Activated CD8-positive, alpha-beta memory T cell treated with anti-CD3 and anti-CD28 coated beads, Interleukin-2, amount 10 ng/mL, durations not matched to agents 7 days and 5 days (primary cell): Measurements from ENCODE around the gene UPK3B. TPM values are rescaled to one million over a fixed set of nuclear protein-coding genes. Genes with fewer than 3 reads are reported as not detected.
"Not testable (repeated sequence)": the region's sequence is repeated elsewhere in the genome, so short reads cannot be mapped to it uniquely, and the experiment has no call there.

ENCODE experiments used
- ATAC-seq: fragments of 150-1000 bp; cut with Tn5 transposase; one replicate; pipeline ENCODE4 v1.10.0; 2021; ENCODE audit warnings: moderate library complexity
- CTCF ChIA-PET: fragments of 350-600 bp; sonication (Branson Sonifier 250); formaldehyde crosslinking; loops from one replicate; lab custom pipeline; 2021; ENCODE audit warnings: antibody characterized with exemption; lab: Charles Lee
- DNase-seq: peaks from one replicate; pipeline ENCODE4 v3.0.0-alpha.2; 2020
- H3K27ac Mint-ChIP-seq: one replicate; pipeline ENCODE4 v1.8.0; 2021; ENCODE audit warnings: mild to moderate bottlenecking, mixed read lengths
- H3K27me3 Mint-ChIP-seq: one replicate; pipeline ENCODE4 v1.8.0; 2021; ENCODE audit warnings: mixed read lengths
- H3K36me3 Mint-ChIP-seq: one replicate; pipeline ENCODE4 v1.8.0; 2021; ENCODE audit warnings: mild to moderate bottlenecking, mixed read lengths
- H3K4me1 Mint-ChIP-seq: one replicate; pipeline ENCODE4 v1.8.0; 2021; ENCODE audit warnings: mixed read lengths
- H3K4me3 Mint-ChIP-seq: one replicate; pipeline ENCODE4 v1.8.0; 2021; ENCODE audit warnings: mild to moderate bottlenecking, moderate library complexity, mixed read lengths
- H3K9me3 Mint-ChIP-seq: one replicate; pipeline ENCODE4 v1.8.0; 2022; ENCODE audit warnings: low read depth, mixed read lengths
- total RNA-seq, 2 experiments: library from RNA; stranded (reverse); gene quantifications; one replicate each; pipeline ENCODE4 v1.2.3, GENCODE V29; 2021

The UPK3B gene
- 1 to 10 TPM in 1 of 2 experiments, not detected in 1; 1.1 TPM for total RNA-seq

DNA sequence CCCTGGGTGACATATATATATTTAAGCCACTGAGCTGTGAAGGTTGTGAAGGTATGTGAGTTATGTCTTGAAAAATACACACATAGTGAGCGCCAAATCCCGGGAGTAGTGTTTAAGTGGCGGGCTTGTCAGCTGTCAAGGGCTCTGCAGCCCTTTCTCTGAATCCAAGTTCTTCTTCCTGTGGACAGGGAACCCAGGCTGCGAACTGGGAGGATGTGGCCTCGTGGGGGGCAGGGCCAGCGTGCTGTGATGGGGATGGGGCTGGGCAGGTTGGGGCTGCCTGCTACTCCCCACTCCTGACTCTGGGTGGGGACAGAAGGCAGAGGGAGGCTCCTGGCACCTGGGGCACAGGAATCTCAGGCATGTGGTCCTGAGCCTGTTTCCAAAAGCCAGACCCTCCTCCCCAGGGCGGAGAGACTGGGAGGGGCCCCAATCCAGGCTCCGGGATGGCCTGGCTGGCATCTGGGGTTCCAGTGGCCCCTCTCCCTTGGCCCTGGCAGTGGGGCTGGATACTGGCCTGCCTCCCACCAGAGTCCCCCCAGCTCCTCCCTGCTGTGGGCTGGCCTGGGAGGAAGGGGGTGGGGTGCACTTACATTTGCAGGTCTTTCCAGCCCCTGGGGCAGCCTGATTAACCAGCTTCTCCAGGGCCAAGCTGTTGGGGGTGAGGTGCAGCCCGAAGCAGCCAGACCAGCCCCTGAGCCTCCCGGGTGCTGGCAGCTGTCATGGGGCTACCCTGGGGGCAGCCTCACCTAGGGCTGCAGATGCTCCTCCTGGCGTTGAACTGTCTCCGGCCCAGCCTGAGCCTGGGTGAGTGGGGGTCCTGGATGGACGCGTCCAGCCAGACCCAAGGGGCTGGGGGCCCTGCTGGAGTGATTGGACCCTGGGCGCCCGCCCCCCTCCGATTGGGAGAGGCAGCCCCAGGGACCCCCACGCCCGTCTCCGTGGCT, at the start of gene UPK3B:
Gene UPK3B, plus strand, starts transcription at position 622 of the 947 bp plus-strand sequence. Its CDS starts 101 bp downstream, at position 723.
- DNase-seq: no peak
- Mint-ChIP-seq H3K4me1 (peaks cover 4% of the 10 kb centered on the region), H3K27me3 (no peaks in the 10 kb centered on the region), H3K9me3 (no peaks in the 10 kb centered on the region), H3K27ac (no peak within 1 kb of the TSS), H3K4me3 (no peak within 1 kb of the TSS), H3K36me3 (no peaks in the 10 kb centered on the region)
- ATAC-seq: peak; percentile 40
- CTCF ChIA-PET: no interaction called here

DNA sequence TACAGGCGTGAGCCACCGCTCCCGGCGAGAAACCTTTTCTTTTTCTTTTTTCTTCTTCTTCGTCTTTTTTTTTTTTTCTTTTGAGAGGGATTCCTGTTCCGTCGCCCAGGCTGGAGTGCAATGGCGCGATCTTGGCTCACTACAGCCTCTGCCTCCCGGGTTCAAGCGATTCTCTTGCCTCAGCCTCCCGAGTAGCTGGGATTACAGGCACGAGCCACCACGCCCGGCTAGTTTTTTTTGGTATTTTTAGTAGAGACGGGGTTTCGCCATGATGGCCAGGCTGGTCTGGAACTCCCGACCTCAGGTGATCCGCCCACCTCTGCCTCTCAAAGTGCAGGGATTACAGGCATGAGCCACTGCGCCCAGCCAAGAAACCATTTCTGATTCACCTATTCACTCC, 49.6 kb upstream of the UPK3B start:
- H3K4me1 Mint-ChIP-seq, CTCF ChIA-PET, H3K9me3 Mint-ChIP-seq, DNase-seq, H3K4me3 Mint-ChIP-seq, H3K36me3 Mint-ChIP-seq, H3K27me3 Mint-ChIP-seq, ATAC-seq, H3K27ac Mint-ChIP-seq: not testable (repeated sequence)

DNA sequence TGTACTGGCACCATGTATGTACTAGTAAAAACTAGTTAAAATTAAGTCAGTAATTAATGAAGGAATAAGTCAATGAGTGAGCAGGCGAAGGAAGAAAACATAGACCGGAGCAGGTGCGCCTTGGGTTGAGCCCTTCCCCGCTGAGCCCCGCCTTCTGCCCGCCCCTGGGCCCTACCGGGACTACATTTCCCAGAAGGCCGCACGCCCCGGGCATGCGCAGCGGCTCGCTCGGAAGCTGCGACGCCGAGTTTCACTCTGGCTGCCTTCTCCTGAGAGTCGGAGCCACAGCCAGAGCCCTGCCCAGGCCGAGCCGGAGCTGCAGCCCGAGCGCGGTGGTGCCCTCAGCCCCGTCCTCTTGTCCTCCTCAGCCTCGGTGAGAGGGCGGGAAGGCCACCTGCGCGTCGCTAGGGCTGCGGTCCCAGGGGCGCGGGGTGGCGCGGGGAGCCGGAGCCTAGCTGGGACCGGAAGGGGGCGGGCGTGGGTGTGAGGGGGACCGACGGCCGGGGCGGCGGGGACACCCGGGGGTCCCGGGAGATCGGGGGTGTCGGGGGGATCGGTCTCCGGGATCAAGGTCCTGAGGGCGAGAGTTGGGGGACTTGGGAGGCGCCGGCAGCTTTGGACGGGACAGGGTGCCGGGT, 48.8 kb upstream of the UPK3B start, which contains the start of gene DTX2:
Gene DTX2, plus strand, starts transcription at position 246 of the 638 bp plus-strand sequence. CDS start 18,801 bp downstream, outside the sequence.
- H3K4me1 Mint-ChIP-seq, H3K27me3 Mint-ChIP-seq, H3K9me3 Mint-ChIP-seq, CTCF ChIA-PET, H3K4me3 Mint-ChIP-seq, H3K36me3 Mint-ChIP-seq: not testable (repeated sequence)
- H3K27ac Mint-ChIP-seq: peak within 1 kb of the TSS; percentile 59
- peak; percentile 98 for ATAC-seq
- DNase-seq: peak; percentile 60

DNA sequence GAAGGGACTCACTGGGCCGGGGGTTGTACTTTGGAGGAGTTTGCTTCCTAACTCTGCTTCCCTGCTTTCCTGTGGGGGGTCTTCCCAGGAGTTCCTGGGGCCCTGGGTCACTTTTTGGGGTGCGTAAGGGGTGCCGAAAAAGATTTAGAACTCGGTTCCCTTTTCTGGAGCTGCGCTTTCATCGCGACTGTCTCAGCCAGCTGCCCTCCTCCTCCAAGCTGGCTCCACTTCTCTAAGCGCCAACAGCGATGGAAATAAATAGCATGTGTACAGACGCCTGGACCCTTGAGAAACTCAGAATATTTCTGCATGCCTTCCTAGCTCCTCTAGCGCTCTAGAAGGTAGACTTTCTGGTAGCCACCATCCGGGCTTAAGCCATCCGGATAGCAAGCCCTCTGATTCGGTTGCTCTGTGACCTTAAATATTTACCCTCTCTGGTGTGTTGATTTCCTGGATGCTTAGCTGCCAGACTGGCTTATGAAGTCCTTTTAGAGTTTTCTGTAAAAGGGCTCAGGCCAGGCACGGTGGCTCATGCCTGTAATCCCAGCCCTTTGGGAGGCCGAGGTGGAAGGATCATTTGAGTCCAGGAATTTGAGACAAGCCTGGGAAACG, 48.0 kb upstream of the UPK3B start:
- DNase-seq, H3K4me3 Mint-ChIP-seq, H3K9me3 Mint-ChIP-seq, H3K36me3 Mint-ChIP-seq, H3K27me3 Mint-ChIP-seq, CTCF ChIA-PET, ATAC-seq, H3K4me1 Mint-ChIP-seq, H3K27ac Mint-ChIP-seq: not testable (repeated sequence)

DNA sequence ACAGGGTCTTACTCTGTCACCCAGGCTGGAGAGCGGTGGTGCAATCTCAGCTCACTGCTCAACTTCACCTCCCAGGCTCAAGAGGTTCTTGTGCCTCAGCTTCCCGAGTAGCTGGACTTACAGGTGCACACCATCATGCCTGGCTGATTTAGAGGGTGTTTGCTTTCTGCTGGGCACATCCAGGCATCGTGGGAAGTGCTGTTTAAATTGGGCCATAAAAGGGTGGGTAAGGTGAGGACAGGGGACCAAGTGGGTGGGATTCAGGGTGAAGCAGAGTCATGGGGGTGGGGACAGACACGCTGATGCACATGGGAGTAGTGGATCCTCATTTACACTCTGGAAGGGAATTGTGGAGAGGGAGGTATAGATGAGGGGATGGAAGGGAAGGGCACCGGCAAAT, 45.4 kb upstream of the UPK3B start:
- H3K27me3 Mint-ChIP-seq, H3K9me3 Mint-ChIP-seq, DNase-seq, H3K4me3 Mint-ChIP-seq, H3K27ac Mint-ChIP-seq, ATAC-seq, H3K36me3 Mint-ChIP-seq, CTCF ChIA-PET, H3K4me1 Mint-ChIP-seq: not testable (repeated sequence)

DNA sequence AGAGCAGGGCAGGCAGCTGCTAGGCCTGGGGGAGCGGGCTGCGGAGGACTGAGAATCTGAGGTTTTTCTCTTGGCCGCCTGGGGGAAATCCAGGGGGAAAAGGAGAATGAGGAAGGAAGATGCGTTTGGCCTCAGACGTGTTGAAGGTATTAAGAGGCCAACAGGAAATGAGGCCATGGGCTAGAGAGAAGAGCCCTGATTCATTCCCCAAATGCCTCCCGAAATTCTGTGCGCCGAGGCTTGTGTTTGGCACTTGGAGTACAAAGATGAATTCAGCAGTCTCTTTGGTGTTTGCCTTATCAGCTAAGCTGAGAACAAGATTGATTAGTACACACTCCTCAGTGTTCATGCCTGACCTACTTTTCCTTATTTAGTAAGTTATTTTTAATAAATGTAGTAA, 44.4 kb upstream of the UPK3B start:
- DNase-seq, H3K27me3 Mint-ChIP-seq, H3K27ac Mint-ChIP-seq, H3K36me3 Mint-ChIP-seq, ATAC-seq, H3K4me1 Mint-ChIP-seq, H3K9me3 Mint-ChIP-seq, H3K4me3 Mint-ChIP-seq, CTCF ChIA-PET: not testable (repeated sequence)

DNA sequence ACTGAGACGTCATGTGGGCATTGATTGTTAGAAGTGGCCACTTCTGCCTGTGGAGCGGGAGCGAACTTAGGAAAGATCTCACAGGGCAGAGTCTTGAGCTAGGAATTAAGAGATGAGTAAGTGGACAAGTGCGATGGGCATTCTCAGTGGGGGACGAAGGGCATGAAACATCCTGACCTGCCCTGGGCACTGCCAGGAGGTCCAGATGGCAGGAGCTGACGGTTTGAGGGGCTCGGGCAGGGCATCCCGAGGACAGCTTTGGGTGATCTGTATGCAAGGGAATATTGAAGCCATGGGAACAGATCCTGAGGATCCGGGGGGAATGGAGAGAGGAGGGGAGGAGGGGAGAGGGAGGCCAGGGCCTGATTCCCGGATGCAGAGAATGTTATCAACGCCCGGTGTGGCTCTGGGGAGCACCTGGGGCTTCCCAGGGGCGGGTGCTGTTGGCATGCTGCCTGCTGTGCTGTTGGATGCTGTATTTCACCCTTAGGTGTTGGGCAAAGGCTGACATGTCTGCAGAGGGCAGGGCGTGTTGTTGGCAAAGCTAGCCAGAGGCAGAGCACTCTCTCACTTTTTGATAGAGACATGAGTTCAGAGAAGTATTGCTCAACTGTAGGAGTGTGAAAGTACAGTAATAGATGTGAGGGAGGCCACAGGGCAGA, 42.5 kb upstream of the UPK3B start:
- H3K9me3 Mint-ChIP-seq, DNase-seq, H3K27ac Mint-ChIP-seq, CTCF ChIA-PET, H3K27me3 Mint-ChIP-seq, H3K4me3 Mint-ChIP-seq, ATAC-seq, H3K4me1 Mint-ChIP-seq, H3K36me3 Mint-ChIP-seq: not testable (repeated sequence)

DNA sequence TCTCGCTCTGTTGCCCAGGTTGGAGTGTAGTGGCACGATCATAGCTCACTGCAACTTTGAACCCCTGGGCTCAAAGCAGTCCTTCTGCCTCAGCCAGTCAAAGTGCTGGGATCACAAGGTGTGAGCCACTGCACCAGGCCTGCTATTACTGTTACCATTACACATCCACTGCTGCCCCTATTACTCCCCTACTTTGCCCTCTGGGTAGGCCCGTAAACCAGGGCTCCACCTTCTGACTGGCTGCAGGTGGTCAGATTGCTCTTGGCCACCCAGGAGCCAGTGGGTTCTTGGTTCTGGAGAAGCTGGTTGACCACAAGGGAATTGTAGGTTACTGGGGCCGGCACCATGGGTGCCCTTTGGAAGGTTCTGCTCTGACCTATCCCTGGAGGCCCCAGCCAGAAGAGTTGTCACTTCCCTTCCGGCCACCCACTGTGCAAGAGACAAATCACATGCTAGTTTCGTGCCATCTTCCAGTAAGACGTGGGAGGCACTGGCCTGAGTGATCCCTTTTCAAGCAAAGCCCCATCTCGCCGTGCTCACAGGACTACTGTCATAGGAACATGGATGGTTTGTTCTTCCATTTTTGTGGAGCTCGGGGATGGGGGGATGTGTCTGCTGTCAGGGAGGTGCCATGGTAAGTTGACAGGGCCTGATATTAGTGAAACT, 38.7 kb upstream of the UPK3B start:
- H3K4me3 Mint-ChIP-seq, H3K27me3 Mint-ChIP-seq, H3K36me3 Mint-ChIP-seq, ATAC-seq, DNase-seq, H3K4me1 Mint-ChIP-seq, H3K9me3 Mint-ChIP-seq, CTCF ChIA-PET, H3K27ac Mint-ChIP-seq: not testable (repeated sequence)

DNA sequence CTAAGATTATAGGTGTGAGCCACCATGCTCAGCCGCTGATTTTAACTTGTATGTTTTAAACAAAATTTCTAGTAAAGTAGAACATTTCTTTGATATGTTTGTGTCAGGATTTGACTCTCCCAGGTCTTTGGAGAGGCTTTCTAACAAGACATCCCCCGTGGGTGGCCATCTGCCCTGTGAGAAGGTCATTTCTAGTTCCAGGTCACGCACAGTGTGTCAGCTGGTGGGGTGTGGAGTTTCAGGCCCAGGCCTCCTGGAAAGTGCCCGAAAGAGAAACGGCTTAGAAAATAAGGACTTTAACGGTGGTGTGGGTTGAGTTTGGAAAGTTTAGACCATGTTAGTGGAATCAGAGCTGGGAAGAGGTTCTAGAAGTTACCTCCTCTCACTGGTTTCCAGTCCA, 37.3 kb upstream of the UPK3B start:
- CTCF ChIA-PET: not testable (repeated sequence)

DNA sequence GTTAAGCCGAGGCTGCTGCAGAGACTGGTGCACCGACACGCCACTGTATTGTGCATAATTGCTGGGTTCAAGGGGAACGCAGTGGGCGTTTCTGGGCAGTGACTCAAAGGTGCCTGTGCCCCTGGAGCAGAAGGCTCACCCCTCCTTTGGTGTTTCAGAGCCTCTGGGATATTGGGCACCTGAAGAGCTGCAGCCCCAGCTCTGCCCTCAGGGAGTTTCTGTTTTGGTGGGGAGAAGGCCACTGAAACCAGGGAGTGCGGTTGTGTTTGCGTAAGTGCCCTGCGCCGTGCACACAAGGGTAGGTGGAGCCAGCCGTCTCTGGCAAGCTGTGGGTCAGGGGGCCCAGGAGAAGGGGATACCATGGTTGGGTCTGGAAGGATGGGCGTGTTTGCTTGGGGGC, 34.1 kb upstream of the UPK3B start:
- H3K36me3 Mint-ChIP-seq, H3K4me1 Mint-ChIP-seq, DNase-seq, H3K27me3 Mint-ChIP-seq, H3K4me3 Mint-ChIP-seq, H3K27ac Mint-ChIP-seq, ATAC-seq, H3K9me3 Mint-ChIP-seq, CTCF ChIA-PET: not testable (repeated sequence)

More for the DNA sequence above, 37.3 kb upstream of the UPK3B start:
- not testable (repeated sequence) for H3K27me3 Mint-ChIP-seq, ATAC-seq, H3K36me3 Mint-ChIP-seq, DNase-seq, H3K4me1 Mint-ChIP-seq, H3K4me3 Mint-ChIP-seq, H3K9me3 Mint-ChIP-seq, H3K27ac Mint-ChIP-seq

DNA sequence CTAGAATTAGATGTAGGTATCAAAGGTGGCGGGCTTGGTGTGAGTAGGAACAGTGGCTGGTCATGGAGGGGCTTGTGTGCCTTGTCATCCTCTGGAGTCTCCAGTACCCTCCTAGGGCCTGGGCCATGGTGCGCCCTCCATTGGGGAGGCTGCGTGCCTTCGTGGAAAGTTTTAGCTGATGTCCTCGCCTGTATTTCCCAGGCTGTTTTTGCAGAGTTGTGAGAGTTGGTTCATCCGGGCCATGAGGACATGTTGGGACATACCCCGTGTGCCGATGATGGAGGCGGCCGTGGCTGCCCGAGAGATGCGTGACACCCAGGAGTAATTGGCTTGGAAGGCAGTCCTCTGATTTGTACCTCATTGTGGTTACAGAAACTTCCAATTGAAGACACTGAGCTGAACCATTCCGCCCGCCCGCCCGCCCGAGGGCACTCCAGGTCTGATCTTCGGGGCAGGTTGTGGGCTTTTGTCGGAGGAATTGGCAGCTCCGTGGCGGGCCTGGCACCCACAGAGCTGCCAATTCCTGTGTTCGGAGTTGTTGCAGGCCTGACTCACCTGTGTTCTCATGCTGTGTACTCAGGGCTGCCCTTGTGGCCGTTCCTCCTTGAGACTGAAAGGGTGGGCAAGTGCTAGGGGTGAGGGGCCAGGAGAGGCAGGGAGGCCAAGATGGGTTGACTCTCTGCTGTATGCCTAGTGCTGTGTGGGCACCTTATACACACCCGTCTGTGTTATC, 33.4 kb upstream of the UPK3B start:
- H3K27ac Mint-ChIP-seq, H3K4me1 Mint-ChIP-seq, ATAC-seq, H3K36me3 Mint-ChIP-seq, H3K27me3 Mint-ChIP-seq, CTCF ChIA-PET, H3K9me3 Mint-ChIP-seq, H3K4me3 Mint-ChIP-seq, DNase-seq: not testable (repeated sequence)

DNA sequence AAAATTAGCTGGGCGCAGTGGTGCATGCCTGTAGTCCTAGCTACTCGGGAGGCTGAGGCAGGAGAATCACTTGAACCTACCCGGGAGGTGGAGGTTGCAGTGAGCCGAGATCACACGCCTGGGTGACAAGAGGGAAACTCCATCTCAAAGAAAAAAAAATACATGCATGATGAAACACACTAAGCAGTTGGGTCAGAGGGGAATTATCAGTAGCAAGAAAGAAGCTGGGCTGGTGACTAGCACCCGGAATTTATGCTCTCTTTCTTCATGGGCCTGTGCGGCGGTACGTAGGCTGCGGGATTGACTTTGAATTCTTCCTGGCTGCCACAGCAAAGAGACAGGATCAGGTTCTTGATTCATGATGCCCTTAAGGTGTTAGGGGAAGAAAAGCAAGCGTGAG, 30.7 kb upstream of the UPK3B start:
- DNase-seq, CTCF ChIA-PET, H3K27me3 Mint-ChIP-seq, H3K9me3 Mint-ChIP-seq, H3K4me3 Mint-ChIP-seq, H3K4me1 Mint-ChIP-seq, H3K27ac Mint-ChIP-seq, ATAC-seq, H3K36me3 Mint-ChIP-seq: not testable (repeated sequence)
